ENCODE results near the gene NEURL4. TPM values are rescaled to one million over a fixed set of nuclear protein-coding genes. Genes with fewer than 3 reads are reported as not detected.

NEURL4 gene
- total and polyA plus RNA-seq, 4 donors = 0.76 to 14.2 (median 7.3) TPM

DNA sequence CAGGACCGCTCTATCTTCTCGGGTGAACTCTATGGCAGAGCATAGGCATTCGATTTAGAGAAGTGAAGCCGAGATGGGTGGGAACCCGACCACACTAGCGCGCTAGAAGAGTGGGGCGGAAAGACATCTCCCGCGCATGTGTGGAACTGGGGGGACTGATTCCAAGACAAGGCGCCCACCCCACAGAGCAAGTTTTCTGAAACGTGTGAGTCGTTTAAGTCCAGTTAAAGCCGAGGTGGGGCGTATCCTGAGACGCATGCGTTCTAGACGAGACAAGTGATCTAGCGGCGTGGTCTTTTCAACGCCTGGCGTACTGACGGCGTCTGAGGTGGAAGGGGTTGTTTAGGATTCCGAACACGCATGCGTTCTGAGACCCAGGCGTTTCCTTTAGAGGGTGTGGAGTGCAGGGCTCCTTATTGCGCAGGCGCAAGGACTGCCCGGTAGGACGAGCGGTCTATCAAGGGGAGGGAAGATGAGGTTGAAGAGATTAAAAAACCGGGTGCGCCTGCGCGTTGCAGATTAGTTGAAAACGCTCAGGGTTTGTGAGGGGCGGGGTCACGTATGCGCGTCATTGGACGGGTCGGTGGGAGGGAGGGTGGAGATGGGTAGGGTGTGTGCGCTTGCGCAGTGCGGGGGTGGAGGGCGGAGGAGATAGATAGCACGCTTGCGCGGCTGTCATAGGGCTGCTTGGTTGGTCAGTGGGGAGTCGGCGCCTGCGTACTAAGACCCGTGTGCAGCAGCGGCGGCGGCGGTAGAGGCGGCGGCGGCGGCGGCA, 22.0 kb downstream of the NEURL4 start, which contains the start of gene EIF5A:
Gene EIF5A, plus strand, starts transcription at position 718 of the 775 bp plus-strand sequence. CDS start 2,008 bp downstream, outside the sequence.
- under 1% methylated on average over 64 of the region's 64 CpGs for WGBS
- Histone ChIP-seq H3K4me1 (ENCODE audit: control insufficient read depth in 4 of 4, insufficient read depth in 4 of 4, low read length in 3 of 4) (peaks cover 7 to 28% (median 19%) of the 10 kb centered on the region in 4 donors), H3K36me3 (ENCODE audit: control insufficient read depth in 4 of 4, insufficient read depth in 3 of 4, low read depth in 1 of 4, low read length in 3 of 4) (peaks cover 12 to 24% (median 23%) of the 10 kb centered on the region in 4 donors), H3K9me3 (ENCODE audit: control insufficient read depth in 4 of 4, low read length in 3 of 4) (no peaks in the 10 kb centered on the region), H3K27me3 (ENCODE audit: control insufficient read depth in 4 of 4, insufficient read depth in 4 of 4, low read length in 3 of 4) (no peaks in the 10 kb centered on the region), H3K4me3 (ENCODE audit: low read depth in 1 of 3, low read length in 3 of 3) (peak within 1 kb of the TSS; percentile 92 to 95 (median 93)), H3K27ac (ENCODE audit: low read depth in 1 of 2, low read length in 2 of 2) (peak within 1 kb of the TSS; percentile 96 to 99), H3K9ac (ENCODE audit: low read depth in 1 of 2, low read length in 2 of 2) (peak within 1 kb of the TSS; percentile 85 to 96)
- peak; percentile 100 for DNase-seq (ENCODE audit: low spot score)
- peak; percentile 5 to 20 for TF ChIP-seq RAD21 (IDR thresholded peaks at IDR 0.05)
- no peak for TF ChIP-seq HNF4G (IDR thresholded peaks at IDR 0.05)
- TF ChIP-seq HNF4A (conservative IDR thresholded peaks at IDR 0.05) = peak; percentile 28 to 40
- TF ChIP-seq SP1 (IDR thresholded peaks at IDR 0.05) = peak; percentile 75
- no peak for TF ChIP-seq FOXA1 (IDR thresholded peaks at IDR 0.05)
- no peak for TF ChIP-seq NR2F2 (IDR thresholded peaks at IDR 0.05)
- no peak for TF ChIP-seq ATF3 (IDR thresholded peaks at IDR 0.05)
- no peak for TF ChIP-seq FOXA2 (IDR thresholded peaks at IDR 0.05)
- TF ChIP-seq EGR1 (IDR thresholded peaks at IDR 0.05; ENCODE audit: low read depth in 2 of 2) = peak; percentile 98 to 100
- TF ChIP-seq TAF1 (conservative IDR thresholded peaks at IDR 0.05) = peak; percentile 80
- TF ChIP-seq GABPA (IDR thresholded peaks at IDR 0.05 in 1 of 2, conservative IDR thresholded peaks at IDR 0.05 in 1 of 2) = peak in 1 of 2 donors; percentile 79
- TF ChIP-seq, protein P1, sequence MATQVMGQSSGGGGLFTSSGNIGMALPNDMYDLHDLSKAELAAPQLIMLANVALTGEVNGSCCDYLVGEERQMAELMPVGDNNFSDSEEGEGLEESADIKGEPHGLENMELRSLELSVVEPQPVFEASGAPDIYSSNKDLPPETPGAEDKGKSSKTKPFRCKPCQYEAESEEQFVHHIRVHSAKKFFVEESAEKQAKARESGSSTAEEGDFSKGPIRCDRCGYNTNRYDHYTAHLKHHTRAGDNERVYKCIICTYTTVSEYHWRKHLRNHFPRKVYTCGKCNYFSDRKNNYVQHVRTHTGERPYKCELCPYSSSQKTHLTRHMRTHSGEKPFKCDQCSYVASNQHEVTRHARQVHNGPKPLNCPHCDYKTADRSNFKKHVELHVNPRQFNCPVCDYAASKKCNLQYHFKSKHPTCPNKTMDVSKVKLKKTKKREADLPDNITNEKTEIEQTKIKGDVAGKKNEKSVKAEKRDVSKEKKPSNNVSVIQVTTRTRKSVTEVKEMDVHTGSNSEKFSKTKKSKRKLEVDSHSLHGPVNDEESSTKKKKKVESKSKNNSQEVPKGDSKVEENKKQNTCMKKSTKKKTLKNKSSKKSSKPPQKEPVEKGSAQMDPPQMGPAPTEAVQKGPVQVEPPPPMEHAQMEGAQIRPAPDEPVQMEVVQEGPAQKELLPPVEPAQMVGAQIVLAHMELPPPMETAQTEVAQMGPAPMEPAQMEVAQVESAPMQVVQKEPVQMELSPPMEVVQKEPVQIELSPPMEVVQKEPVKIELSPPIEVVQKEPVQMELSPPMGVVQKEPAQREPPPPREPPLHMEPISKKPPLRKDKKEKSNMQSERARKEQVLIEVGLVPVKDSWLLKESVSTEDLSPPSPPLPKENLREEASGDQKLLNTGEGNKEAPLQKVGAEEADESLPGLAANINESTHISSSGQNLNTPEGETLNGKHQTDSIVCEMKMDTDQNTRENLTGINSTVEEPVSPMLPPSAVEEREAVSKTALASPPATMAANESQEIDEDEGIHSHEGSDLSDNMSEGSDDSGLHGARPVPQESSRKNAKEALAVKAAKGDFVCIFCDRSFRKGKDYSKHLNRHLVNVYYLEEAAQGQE (IDR thresholded peaks at IDR 0.05) = peak; percentile 92
- TF ChIP-seq, protein P2, sequence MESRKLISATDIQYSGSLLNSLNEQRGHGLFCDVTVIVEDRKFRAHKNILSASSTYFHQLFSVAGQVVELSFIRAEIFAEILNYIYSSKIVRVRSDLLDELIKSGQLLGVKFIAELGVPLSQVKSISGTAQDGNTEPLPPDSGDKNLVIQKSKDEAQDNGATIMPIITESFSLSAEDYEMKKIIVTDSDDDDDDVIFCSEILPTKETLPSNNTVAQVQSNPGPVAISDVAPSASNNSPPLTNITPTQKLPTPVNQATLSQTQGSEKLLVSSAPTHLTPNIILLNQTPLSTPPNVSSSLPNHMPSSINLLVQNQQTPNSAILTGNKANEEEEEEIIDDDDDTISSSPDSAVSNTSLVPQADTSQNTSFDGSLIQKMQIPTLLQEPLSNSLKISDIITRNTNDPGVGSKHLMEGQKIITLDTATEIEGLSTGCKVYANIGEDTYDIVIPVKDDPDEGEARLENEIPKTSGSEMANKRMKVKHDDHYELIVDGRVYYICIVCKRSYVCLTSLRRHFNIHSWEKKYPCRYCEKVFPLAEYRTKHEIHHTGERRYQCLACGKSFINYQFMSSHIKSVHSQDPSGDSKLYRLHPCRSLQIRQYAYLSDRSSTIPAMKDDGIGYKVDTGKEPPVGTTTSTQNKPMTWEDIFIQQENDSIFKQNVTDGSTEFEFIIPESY (IDR thresholded peaks at IDR 0.05) = peak; percentile 83
- peak; percentile 97 for TF ChIP-seq YY1 (IDR thresholded peaks at IDR 0.05)
- TF ChIP-seq, protein P3, sequence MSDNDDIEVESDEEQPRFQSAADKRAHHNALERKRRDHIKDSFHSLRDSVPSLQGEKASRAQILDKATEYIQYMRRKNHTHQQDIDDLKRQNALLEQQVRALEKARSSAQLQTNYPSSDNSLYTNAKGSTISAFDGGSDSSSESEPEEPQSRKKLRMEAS (IDR thresholded peaks at IDR 0.05) = peak; percentile 93
- TF ChIP-seq, protein P4, sequence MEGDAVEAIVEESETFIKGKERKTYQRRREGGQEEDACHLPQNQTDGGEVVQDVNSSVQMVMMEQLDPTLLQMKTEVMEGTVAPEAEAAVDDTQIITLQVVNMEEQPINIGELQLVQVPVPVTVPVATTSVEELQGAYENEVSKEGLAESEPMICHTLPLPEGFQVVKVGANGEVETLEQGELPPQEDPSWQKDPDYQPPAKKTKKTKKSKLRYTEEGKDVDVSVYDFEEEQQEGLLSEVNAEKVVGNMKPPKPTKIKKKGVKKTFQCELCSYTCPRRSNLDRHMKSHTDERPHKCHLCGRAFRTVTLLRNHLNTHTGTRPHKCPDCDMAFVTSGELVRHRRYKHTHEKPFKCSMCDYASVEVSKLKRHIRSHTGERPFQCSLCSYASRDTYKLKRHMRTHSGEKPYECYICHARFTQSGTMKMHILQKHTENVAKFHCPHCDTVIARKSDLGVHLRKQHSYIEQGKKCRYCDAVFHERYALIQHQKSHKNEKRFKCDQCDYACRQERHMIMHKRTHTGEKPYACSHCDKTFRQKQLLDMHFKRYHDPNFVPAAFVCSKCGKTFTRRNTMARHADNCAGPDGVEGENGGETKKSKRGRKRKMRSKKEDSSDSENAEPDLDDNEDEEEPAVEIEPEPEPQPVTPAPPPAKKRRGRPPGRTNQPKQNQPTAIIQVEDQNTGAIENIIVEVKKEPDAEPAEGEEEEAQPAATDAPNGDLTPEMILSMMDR (IDR thresholded peaks at IDR 0.05; ENCODE audit: low read depth, low read length, missing input control) = no peak
- peak; percentile 67 to 68 for TF ChIP-seq RXRA (IDR thresholded peaks at IDR 0.05)
- TF ChIP-seq JUND (IDR thresholded peaks at IDR 0.05) = peak in 1 of 2 donors; percentile 61

Measured in liver (tissue), 9 donors.